ENCODE results near the gene AP2A2. TPM values are rescaled to one million over a fixed set of nuclear protein-coding genes. Genes with fewer than 3 reads are reported as not detected.

Gene AP2A2
- total RNA-seq, 1 donor from 2014 or later = 48.5 TPM

GRCh38 chr11:967995-968751 lies 42.5 kb downstream of the AP2A2 start:
- H3K4me3 ChIP-seq (ENCODE audit: low read depth, low read length) = no peak overlapping the region
- DNase-seq (ENCODE audit: low read depth) = no peak
- no peak for TF ChIP-seq CTCF (conservative IDR thresholded peaks at IDR 0.05; ENCODE audit: low read depth, low read length)

GRCh38 chr11:968822-969221 lies 43.2 kb downstream of the AP2A2 start:
- no peak overlapping the region for H3K4me3 ChIP-seq (ENCODE audit: low read depth, low read length)
- TF ChIP-seq CTCF (conservative IDR thresholded peaks at IDR 0.05; ENCODE audit: low read depth, low read length) = no peak
- DNase-seq (ENCODE audit: low read depth) = no peak

GRCh38 chr11:969651-970205 lies 44.1 kb downstream of the AP2A2 start:
- H3K4me3 ChIP-seq (ENCODE audit: low read depth, low read length) = no peak overlapping the region
- DNase-seq (ENCODE audit: low read depth) = no peak
- no peak for TF ChIP-seq CTCF (conservative IDR thresholded peaks at IDR 0.05; ENCODE audit: low read depth, low read length)

- no peak for DNase-seq (ENCODE audit: low read depth)
- TF ChIP-seq CTCF (conservative IDR thresholded peaks at IDR 0.05; ENCODE audit: low read depth, low read length) = no peak
- no peak overlapping the region for H3K4me3 ChIP-seq (ENCODE audit: low read depth, low read length)
Measured at GRCh38 chr11:970319-970871, 44.7 kb downstream of the AP2A2 start.

GRCh38 chr11:971092-971690 lies 45.5 kb downstream of the AP2A2 start:
- DNase-seq (ENCODE audit: low read depth) = no peak

GRCh38 chr11:971731-972365 lies 46.2 kb downstream of the AP2A2 start:
- no peak for TF ChIP-seq CTCF (conservative IDR thresholded peaks at IDR 0.05; ENCODE audit: low read depth, low read length)
- DNase-seq (ENCODE audit: low read depth) = no peak
- H3K4me3 ChIP-seq (ENCODE audit: low read depth, low read length) = no peak overlapping the region

More at GRCh38 chr11:971092-971690, 45.5 kb downstream of the AP2A2 start:
- no peak overlapping the region for H3K4me3 ChIP-seq (ENCODE audit: low read depth, low read length)
- no peak for TF ChIP-seq CTCF (conservative IDR thresholded peaks at IDR 0.05; ENCODE audit: low read depth, low read length)

All from epithelial cell of proximal tubule (primary cell).